KMS-11 (cell line): ENCODE results near the gene RSBN1.
A peak's percentile ranks its signal among the peaks of the same experiment; 100 is the strongest.

Experiments
- H2AFZ ChIP-seq: fragments of 200-600 bp; sonication (generic); 2 replicates; pipeline ENCODE4 v1.6.1; 2016; ENCODE audit warnings: antibody characterized with exemption, mixed run types, low read depth
- H3K27ac ChIP-seq: fragments of 200-600 bp; sonication (generic); 2 replicates; pipeline ENCODE4 v1.6.1; 2016; ENCODE audit warnings: mild to moderate bottlenecking, mixed run types
- H3K27me3 ChIP-seq: fragments of 200-600 bp; sonication (generic); 2 replicates; pipeline ENCODE4 v1.6.1; 2017; ENCODE audit warnings: mild to moderate bottlenecking, low read depth, mixed run types, moderate library complexity; ENCODE audit not compliant: insufficient read depth
- H3K36me3 ChIP-seq: fragments of 200-600 bp; sonication (generic); 2 replicates; pipeline ENCODE4 v1.6.1; 2017; ENCODE audit warnings: mild to moderate bottlenecking, mixed run types; ENCODE audit not compliant: insufficient read depth
- H3K4me1 ChIP-seq: fragments of 200-600 bp; sonication (generic); 2 replicates; pipeline ENCODE4 v1.6.1; 2016; ENCODE audit warnings: mild to moderate bottlenecking, low read depth, mixed run types; ENCODE audit not compliant: poor library complexity, severe bottlenecking
- H3K4me2 ChIP-seq: fragments of 200-600 bp; sonication (generic); 2 replicates; pipeline ENCODE4 v1.7.0; 2016; ENCODE audit warnings: mild to moderate bottlenecking, mixed run types
- H3K4me3 ChIP-seq: fragments of 200-600 bp; sonication (generic); IDR thresholded peaks from 2 replicates; pipeline ENCODE4 v1.6.1; 2017; ENCODE audit warnings: low read depth, low read length, mixed read lengths; ENCODE audit not compliant: insufficient read depth
- H3K79me2 ChIP-seq: fragments of 200-600 bp; sonication (generic); 2 replicates; pipeline ENCODE4 v1.6.1; 2016; ENCODE audit warnings: low read depth, mixed run types; ENCODE audit not compliant: insufficient read depth
- H3K9ac ChIP-seq: fragments of 200-600 bp; sonication (generic); 2 replicates; pipeline ENCODE4 v1.6.1; 2016; ENCODE audit warnings: mild to moderate bottlenecking, mixed run types
- H4K20me1 ChIP-seq: fragments of 200-600 bp; sonication (generic); 2 replicates; pipeline ENCODE4 v1.6.1; 2016; ENCODE audit warnings: mild to moderate bottlenecking, mixed run types; ENCODE audit not compliant: insufficient read depth
- CTCF ChIP-seq: fragments of 200-600 bp; sonication (generic); conservative IDR thresholded peaks from 2 replicates; pipeline ENCODE4 v1.6.1; 2017; ENCODE audit warnings: low read depth, mild to moderate bottlenecking, antibody characterized with exemption, low read length, moderate library complexity, mixed read lengths

Gene RSBN1

GRCh38 chr1:113811888-113812660 lies at the start of gene RSBN1:
Gene RSBN1, minus strand, starts transcription at chr1:113812476. Its CDS starts 64 bp downstream, at chr1:113812412.
- H3K4me2 ChIP-seq: peak within 1 kb of the TSS; percentile 82

GRCh38 chr1:113861641-113862040 lies 49.4 kb upstream of the RSBN1 start:
- Histone ChIP-seq H3K27ac (no peak overlapping the region), H3K4me3 (no peak overlapping the region), H2AFZ (no peak overlapping the region), H4K20me1 (no peaks in the 10 kb centered on the region), H3K36me3 (no peaks in the 10 kb centered on the region), H3K79me2 (no peaks in the 10 kb centered on the region), H3K4me2 (no peak overlapping the region), H3K27me3 (no peaks in the 10 kb centered on the region), H3K9ac (no peak overlapping the region), H3K4me1 (peaks cover 32% of the 10 kb centered on the region)
- TF ChIP-seq CTCF: no peak

More at GRCh38 chr1:113811888-113812660, at the start of gene RSBN1:
- Histone ChIP-seq H3K4me1 (peaks cover 21% of the 10 kb centered on the region), H4K20me1 (no peaks in the 10 kb centered on the region), H2AFZ (peak within 1 kb of the TSS; percentile 80; the same call in 1 of the 2 replicates), H3K36me3 (no peaks in the 10 kb centered on the region), H3K79me2 (peaks cover 43% of the 10 kb centered on the region), H3K9ac (peak within 1 kb of the TSS; percentile 62), H3K4me3 (peak within 1 kb of the TSS; percentile 34), H3K27ac (peak within 1 kb of the TSS; percentile 79), H3K27me3 (no peaks in the 10 kb centered on the region)
- TF ChIP-seq CTCF: no peak

- Histone ChIP-seq H4K20me1 (no peaks in the 10 kb centered on the region), H3K36me3 (no peaks in the 10 kb centered on the region), H3K9ac (no peak overlapping the region; the same call in 1 of the 2 replicates), H3K27ac (no peak overlapping the region), H2AFZ (no peak overlapping the region), H3K27me3 (no peaks in the 10 kb centered on the region), H3K4me1 (peaks cover 32% of the 10 kb centered on the region), H3K4me3 (no peak overlapping the region), H3K79me2 (no peaks in the 10 kb centered on the region), H3K4me2 (peak overlapping the region; percentile 51; the same call in 1 of the 2 replicates)
- no peak for TF ChIP-seq CTCF
These were observed 48.6 kb upstream of the RSBN1 start for GRCh38 chr1:113860891-113861290.

- peak overlapping the region; percentile 51; the same call in 1 of the 2 replicates for H3K4me2 ChIP-seq
- H3K4me3 ChIP-seq: no peak overlapping the region
- no peak overlapping the region for H3K9ac ChIP-seq
- no peaks in the 10 kb centered on the region for H3K79me2 ChIP-seq
- no peak for TF ChIP-seq CTCF
- H3K27me3 ChIP-seq: no peaks in the 10 kb centered on the region
- H3K4me1 ChIP-seq: peaks cover 32% of the 10 kb centered on the region
- peak overlapping the region; percentile 38; the same call in 1 of the 2 replicates for H3K27ac ChIP-seq
- H4K20me1 ChIP-seq: no peaks in the 10 kb centered on the region
- no peak overlapping the region for H2AFZ ChIP-seq
- no peaks in the 10 kb centered on the region for H3K36me3 ChIP-seq
These were observed 47.4 kb upstream of the RSBN1 start for GRCh38 chr1:113859478-113860175.
